ENCODE data around the gene KIAA1217.

KIAA1217 gene

GRCh38 chr10:24215196-24215595 lies 6.3 kb downstream of the KIAA1217 start:
- no peak overlapping the region for H3K4me3 ChIP-seq (ENCODE audit: low read depth, low read length)

GRCh38 chr10:24215603-24216002 lies 6.7 kb downstream of the KIAA1217 start:
- H3K4me3 ChIP-seq (ENCODE audit: low read depth, low read length), result no peak overlapping the region
- TF ChIP-seq, protein P1, sequence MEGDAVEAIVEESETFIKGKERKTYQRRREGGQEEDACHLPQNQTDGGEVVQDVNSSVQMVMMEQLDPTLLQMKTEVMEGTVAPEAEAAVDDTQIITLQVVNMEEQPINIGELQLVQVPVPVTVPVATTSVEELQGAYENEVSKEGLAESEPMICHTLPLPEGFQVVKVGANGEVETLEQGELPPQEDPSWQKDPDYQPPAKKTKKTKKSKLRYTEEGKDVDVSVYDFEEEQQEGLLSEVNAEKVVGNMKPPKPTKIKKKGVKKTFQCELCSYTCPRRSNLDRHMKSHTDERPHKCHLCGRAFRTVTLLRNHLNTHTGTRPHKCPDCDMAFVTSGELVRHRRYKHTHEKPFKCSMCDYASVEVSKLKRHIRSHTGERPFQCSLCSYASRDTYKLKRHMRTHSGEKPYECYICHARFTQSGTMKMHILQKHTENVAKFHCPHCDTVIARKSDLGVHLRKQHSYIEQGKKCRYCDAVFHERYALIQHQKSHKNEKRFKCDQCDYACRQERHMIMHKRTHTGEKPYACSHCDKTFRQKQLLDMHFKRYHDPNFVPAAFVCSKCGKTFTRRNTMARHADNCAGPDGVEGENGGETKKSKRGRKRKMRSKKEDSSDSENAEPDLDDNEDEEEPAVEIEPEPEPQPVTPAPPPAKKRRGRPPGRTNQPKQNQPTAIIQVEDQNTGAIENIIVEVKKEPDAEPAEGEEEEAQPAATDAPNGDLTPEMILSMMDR (IDR thresholded peaks at IDR 0.05; ENCODE audit: borderline replicate concordance, insufficient read depth, low read depth, low read length), result no peak

More at GRCh38 chr10:24215196-24215595, 6.3 kb downstream of the KIAA1217 start:
- TF ChIP-seq, protein P1 (IDR thresholded peaks at IDR 0.05; ENCODE audit: borderline replicate concordance, insufficient read depth, low read depth, low read length), result no peak

DNA sequence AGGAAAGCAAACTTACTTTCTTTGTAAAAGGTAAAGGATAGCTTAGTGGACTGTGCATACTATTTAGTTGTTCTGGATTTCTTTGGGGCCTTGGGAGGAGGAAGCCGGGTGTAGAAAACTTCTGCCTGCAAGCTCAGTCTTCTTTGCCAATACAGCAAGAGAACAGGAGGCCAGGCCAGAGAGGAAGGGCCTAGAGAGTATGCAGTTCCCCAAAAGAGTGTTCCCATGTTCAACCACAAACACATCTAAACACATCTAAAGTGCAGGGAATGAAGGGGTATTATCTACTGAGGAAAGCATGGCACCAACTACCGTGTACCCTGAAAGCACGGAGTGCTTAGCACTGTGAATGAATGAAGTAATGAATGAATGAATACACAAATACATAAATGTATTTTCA lies 11.0 kb downstream of the KIAA1217 start:
- TF ChIP-seq, protein P1 (IDR thresholded peaks at IDR 0.05; ENCODE audit: borderline replicate concordance, insufficient read depth, low read depth, low read length), result no peak
- no peak overlapping the region for H3K4me3 ChIP-seq (ENCODE audit: low read depth, low read length)

GRCh38 chr10:24223341-24223740 lies 14.4 kb downstream of the KIAA1217 start:
- no peak overlapping the region for H3K4me3 ChIP-seq (ENCODE audit: low read depth, low read length)
- TF ChIP-seq, protein P1 (IDR thresholded peaks at IDR 0.05; ENCODE audit: borderline replicate concordance, insufficient read depth, low read depth, low read length), result no peak

- TF ChIP-seq, protein P1 (IDR thresholded peaks at IDR 0.05; ENCODE audit: borderline replicate concordance, insufficient read depth, low read depth, low read length), result no peak
These were observed 15.0 kb downstream of the KIAA1217 start for GRCh38 chr10:24223953-24224352.

GRCh38 chr10:24228642-24229041 lies 19.7 kb downstream of the KIAA1217 start:
- no peak overlapping the region for H3K4me3 ChIP-seq (ENCODE audit: low read depth, low read length)
- TF ChIP-seq, protein P1 (IDR thresholded peaks at IDR 0.05; ENCODE audit: borderline replicate concordance, insufficient read depth, low read depth, low read length), result no peak

More at GRCh38 chr10:24223953-24224352, 15.0 kb downstream of the KIAA1217 start:
- H3K4me3 ChIP-seq (ENCODE audit: low read depth, low read length), result no peak overlapping the region

DNA sequence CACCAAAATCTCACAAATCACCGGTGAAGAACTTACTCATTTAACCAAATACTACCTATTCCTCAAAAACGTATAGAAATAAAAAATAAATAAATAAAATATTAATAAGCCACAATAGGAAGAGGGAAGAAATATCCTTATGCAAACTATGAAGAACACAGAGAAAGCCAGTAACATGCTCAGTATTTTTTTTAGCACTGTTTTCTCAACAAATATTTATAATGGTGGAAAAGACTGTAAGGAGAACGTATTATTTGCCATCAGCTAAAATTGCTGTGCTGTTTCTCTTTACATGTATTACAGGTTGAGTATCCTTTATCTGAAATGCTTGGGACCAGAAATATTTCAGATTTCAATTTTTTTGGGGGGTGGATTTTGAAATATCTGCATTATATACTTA lies 21.0 kb downstream of the KIAA1217 start:
- TF ChIP-seq, protein P1 (IDR thresholded peaks at IDR 0.05; ENCODE audit: borderline replicate concordance, insufficient read depth, low read depth, low read length), result no peak
- no peak overlapping the region for H3K4me3 ChIP-seq (ENCODE audit: low read depth, low read length)

Data from GM12875 (cell line).